Middle frontal gyrus (tissue), 1 donor: Measurements from ENCODE around the gene SPHK1.

Experiments used
- DNase-seq: peaks from one replicate; pipeline ENCODE4 v3.0.0-alpha.2; 2015; ENCODE audit warnings: low spot score; ENCODE audit errors: extremely low spot score

SPHK1 gene

GRCh38 chr17:76407509-76407908, 23.1 kb downstream of the SPHK1 start:
- no peak for DNase-seq

DNA sequence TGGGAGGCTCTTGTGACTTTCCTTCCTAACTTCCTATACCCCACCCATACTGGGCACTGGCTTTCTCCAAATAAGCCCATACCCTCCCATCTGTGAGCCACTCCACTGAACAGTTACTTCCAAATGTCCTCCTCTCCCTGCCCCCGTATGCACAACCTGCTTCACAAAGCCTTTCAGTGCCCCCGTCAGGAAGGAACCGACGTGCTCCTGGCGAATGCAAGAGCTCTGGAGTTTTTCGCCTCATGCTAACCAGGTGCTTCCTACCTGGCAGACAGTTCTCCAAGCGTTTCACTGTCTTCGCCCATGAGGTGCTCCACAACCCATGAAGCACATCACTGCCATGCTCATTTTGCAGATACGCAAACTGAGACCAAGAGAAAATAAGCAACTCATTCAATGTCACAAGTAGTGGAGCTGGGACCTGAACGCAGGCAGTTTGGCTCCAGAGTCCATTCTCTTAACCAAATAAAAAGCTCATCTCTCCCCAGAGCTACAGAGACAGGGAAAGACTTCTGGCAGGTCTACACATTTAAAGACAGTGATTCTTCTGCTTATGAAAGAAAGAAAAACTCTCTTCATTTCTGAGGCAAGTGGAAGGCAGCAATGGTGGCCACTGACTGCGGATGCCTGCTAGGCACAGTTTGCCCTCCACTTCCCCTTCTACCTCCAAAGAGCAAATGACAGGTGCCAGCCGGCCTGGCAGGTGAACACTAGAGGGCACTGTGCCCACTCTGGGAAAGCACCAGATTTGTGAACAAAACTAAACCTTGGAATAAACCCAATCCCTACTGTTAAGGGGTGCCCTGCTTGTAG, 23.8 kb downstream of the SPHK1 start:
- DNase-seq: no peak

- no peak for DNase-seq
Observed at GRCh38 chr17:76410328-76410965, 26.0 kb downstream of the SPHK1 start.

- DNase-seq: no peak
Observed at GRCh38 chr17:76411247-76411646, 26.8 kb downstream of the SPHK1 start.

- peak; percentile 17 for DNase-seq
Observed at GRCh38 chr17:76414334-76415295, 30.2 kb downstream of the SPHK1 start.

DNA sequence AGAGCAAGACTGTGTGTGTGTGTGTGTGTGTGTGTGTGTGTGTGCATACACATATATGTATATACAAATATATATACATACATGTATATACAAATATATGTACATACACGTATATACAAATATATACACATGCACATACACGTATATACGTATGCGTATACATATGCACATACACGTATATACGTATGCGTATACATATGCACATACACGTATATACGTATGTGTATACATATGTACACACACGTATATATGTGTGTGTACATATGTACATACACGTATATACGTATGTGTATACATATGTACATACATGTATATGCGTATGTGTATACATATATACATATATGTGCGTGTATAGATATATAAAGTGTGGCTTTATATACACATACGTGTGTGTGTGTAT, 31.4 kb downstream of the SPHK1 start:
- DNase-seq: no peak

DNA sequence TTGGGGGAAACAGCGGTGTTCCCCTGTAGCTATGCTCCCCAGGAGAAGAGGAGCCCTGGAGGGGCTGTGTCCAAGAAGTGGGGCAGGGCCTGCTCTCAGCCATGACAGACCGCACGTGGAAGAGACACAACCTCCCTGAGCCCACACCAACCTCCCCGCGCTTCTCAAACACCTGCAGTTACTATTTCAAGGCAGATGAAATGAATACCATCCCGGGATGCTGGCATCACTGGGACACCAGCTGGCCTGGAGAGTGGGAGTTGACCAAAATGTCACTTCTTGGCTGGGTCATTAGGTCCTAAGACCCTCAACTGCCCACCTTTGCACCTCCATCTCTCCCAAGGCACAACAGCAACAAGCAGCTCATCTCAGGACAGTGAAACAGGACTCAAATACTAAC, 32.0 kb downstream of the SPHK1 start:
- DNase-seq: no peak

- DNase-seq: no peak
Observed at GRCh38 chr17:76416899-76417298, 32.5 kb downstream of the SPHK1 start.

GRCh38 chr17:76417499-76418143, 33.2 kb downstream of the SPHK1 start:
- DNase-seq: no peak

DNA sequence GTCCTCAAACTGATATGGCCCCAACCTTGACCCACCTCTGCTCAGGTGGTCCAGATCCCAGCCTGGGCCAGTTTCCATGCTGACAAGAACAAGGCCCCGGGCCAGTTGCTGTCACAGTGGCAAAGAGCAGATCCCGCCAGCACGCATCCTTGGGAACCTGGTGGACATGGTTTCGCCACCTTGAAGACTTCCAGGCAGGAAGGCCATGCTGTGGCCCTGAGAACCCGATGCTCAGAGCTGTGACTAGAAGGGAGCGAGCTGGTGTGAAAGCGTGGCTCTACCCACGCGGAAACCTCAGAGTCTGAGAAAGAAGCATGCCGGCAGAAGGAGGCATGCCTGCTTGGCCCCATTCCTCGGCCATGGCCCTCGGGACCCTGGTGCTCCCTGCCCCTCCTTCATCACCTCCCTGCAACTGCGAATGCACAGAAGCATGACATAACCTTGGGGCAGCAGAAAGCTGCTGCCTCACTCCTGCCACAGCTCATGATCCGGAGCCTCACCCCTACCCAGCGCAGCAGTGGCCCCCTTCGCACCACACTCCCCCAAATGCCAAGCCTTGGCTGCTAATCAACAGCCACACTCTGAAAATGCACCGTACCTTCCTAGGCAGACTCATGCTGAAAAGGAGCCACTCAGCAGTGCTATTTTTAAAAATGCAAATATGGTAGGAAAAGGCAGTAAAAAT, 35.3 kb downstream of the SPHK1 start:
- DNase-seq: peak; percentile 49

DNA sequence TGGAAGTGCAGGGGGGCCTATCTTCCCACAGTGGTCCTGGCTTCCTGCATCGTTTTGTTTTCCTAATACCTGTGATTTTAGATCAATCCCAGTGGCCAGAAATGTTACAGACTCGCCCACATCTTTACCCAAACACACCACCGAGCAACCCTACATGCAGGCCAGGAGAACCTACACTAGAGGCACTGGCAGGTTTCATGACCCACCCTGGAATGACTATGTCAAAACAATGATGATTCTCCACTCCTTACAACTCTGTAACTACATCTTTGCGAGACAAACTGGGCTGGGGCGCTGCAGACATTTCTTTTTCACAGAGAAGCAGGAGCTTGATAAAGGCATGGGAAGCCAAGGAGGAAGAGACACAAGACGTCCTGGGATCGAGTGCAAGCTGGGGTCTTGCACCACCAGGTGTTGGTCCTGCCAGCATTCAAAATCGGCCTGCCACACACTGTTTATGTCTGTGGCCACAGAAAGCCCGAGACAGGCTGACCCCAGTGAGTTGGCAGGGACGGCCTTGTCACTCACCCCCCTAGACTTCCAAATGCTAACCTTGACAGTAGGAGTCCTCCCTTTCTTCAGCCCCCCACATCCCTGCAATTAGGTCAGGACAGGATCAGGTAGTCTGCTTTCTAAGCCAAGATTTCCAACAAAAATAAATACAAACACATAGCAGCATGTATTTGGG, 36.1 kb downstream of the SPHK1 start:
- no peak for DNase-seq

DNA sequence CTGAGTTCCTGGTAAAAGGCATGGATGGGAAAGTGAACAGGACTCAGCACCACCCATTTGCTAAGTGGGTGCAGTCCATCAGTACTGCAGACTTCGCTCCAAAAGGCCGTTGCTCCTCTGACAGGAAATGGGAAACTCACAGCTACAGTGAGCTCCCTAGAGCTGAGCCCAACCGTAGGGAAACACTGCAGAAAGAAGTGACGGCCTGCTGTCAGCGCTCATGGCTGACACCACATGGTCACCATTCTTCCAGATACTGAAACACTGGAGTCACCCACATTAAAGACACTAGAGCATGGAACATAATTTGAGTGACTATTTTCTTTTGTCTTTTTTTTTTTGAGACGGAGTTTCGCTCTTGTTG, 36.6 kb downstream of the SPHK1 start:
- DNase-seq: no peak

- no peak for DNase-seq
Observed at GRCh38 chr17:76422406-76422805, 38.0 kb downstream of the SPHK1 start.

DNA sequence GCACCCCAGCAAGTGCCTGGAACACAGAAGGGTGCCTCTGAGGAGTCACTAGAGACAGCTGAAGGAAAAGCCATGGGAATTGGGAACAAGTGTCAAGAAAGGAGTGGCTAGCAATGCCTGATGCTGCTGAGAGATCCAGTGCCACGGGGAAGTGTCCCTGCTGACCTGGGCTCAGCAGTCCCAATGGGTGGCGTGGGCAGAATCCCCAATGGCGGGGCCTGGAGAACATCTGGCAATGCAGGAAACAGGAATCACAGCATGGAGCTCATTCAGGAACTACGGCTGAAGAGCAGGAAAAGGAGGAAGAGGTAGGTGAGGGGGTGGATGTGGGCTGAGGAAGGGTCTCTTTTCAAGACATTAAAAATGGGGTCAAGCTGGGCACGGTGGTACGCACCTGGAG, 38.5 kb downstream of the SPHK1 start:
- DNase-seq: no peak

DNA sequence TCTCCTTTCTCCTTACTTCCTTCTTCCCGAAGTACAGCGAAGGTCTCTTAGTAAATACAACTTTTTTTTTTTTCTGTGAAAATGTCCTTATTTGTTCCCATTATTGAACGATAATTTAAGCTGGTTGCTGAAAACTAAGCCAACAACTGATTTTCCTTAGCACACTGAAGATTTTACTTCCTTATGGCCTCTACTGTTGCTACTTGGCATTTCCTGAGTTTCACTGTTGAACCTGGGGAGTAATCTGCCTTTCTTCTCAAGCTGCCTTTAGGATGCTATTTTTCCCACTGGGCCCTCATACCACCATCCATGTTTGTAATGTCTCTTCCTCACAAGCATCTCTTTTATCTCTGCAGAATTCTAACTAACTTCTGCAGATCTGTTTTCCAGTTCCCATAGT, 42.4 kb downstream of the SPHK1 start:
- no peak for DNase-seq

DNA sequence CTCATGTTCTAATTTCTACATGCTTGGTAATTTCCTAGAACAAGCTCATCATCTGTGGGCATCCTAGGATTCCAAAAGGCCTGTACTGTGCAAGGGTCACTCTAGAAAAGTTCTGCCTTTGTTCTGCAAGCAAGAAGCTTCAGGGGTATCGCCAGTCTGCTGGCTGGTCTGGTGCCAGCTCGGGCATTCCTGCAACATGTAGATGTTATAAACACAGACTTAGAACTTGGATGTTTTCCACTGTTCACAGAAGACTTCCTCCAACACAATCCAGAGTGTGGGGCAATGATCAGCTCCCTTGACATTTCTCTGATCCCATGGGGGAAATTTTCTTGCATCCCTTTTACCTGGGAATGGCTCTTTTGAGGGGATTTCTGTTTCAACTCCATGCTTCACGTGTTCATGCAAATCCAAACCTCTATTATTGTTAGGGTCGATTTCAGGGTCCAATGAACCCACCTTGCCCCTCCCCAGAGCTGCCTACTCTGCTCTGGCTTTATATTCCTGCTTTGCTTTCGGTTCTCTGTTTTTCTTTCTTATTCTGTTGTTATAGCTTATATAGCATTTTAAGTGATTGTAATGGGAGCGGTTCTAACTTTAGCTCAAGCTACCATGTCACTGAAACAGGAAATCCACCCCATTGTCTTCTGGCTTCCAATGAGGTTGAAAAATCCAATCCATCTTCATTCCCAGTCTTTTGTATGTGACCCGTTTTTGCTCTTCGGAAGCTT, 43.3 kb downstream of the SPHK1 start:
- no peak for DNase-seq

DNA sequence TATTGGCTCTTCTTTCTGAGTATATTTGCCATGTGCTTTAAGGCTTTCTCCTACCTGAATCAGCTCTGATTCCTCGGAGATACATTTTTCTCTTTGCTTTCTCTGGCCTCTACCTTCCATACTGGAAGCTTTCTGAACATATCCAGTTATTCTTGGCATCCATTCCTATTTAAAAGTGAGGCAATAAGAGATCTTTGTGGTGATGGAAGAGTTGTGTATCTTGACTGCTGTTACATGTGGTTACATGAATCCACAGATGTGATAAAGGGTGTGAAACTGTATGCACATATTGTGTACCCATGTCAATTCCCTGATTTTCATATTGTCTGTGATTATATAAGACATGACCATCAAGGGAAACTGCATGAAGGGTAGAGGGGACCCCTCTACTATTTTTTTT, 44.1 kb downstream of the SPHK1 start:
- DNase-seq: no peak

- no peak for DNase-seq
Observed at GRCh38 chr17:76431509-76431908, 47.1 kb downstream of the SPHK1 start.

DNA sequence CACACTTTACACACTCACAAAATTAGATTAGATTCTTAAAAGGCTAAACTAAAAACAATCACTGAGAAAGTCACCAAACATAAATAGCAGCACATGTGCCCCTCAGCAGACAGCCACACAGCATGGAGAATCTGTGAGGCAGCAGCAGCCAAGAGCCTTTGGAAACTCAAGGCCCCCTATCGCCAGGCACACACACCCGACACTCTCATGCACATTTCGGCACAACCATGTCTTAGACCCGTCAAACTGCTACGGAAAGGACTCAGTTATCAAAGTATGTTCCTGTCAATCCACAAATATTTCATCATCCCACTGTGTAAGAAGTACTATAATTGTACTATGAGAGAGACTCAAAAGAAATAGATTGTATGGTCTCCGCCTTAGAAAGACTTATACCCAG, 47.6 kb downstream of the SPHK1 start:
- DNase-seq: no peak
